ENCODE results near the gene ATP2B1.

GRCh38 chr12:89694542-89694941 is 14.1 kb downstream of the ATP2B1 start:
- TF ChIP-seq CTCF (IDR thresholded peaks at IDR 0.05) (no peak), EZH2phosphoT487 (IDR thresholded peaks at IDR 0.05) (no peak)

Data from neural progenitor cell (in vitro differentiated cells).